ENCODE data around the gene POLR3A. TPM values are rescaled to one million over a fixed set of nuclear protein-coding genes. Genes with fewer than 3 reads are reported as not detected.
"Not testable (repeated sequence)": the region's sequence is repeated elsewhere in the genome, so short reads cannot be mapped to it uniquely, and the experiment has no call there.

POLR3A gene
- total RNA-seq, 6 donors from 2014 or later: 10.5 to 18.9 (median 11.0) TPM

DNA sequence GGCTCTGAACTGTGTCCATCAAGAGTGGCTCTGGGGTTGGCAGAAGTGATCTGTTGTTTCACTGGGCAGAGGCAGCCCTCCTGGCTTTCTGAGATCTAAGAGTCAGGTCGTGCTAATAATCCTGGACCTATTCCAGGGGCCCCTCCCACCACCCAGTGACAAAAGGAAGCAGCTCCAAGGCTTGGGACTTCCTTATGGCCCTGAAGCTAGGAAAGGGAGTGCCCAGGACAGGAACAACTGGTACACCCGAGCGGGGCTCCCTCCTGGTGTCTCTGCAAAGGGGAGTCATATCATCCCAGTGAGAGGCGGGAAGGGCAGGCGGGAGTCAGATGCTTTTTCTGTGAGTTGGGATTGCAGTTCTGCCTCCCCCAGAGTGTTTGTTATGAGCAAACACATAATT, 36.7 kb upstream of the POLR3A start:
- ATAC-seq (ENCODE audit: low FRiP score in 2 of 2) (no peak), DNase-seq (no peak)

DNA sequence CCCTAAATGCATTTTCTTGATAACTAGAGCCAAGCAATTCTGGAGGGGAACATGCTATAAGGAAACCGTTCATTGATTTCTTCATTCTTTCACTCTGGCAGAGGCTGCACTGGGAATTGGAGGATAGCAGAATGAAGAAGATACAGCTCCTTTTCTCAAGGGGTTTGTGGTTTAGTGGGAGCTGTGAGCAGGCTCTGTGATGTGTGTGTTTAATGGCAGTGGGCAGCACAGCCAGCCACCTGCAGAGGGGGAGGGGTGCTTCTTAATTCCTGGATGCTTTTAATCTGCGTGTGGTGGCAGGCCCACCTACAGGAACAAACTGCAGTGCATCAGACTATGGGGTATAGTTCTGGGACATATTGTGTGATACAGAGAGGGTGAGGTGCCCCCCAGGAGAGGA, 36.3 kb upstream of the POLR3A start:
- DNase-seq (no peak), ATAC-seq (ENCODE audit: low FRiP score in 2 of 2) (no peak)
- no peaks in the 10 kb centered on the region for H3K36me3 ChIP-seq
- H3K27me3 ChIP-seq: no peaks in the 10 kb centered on the region
- no peak overlapping the region for H3K27ac ChIP-seq
- 83 to 93% methylated on average over 2 of the region's 2 CpGs for WGBS, 2 donors
- H3K4me3 ChIP-seq: no peak overlapping the region
- no peaks in the 10 kb centered on the region for H3K9me3 ChIP-seq
- no peaks in the 10 kb centered on the region for H3K4me1 ChIP-seq
- no peak for TF ChIP-seq POLR2A (IDR thresholded peaks at IDR 0.05)
- TF ChIP-seq POLR2AphosphoS5 (IDR thresholded peaks at IDR 0.05): no peak
- no peak for TF ChIP-seq EP300 (IDR thresholded peaks at IDR 0.05)
- TF ChIP-seq CTCF (IDR thresholded peaks at IDR 0.05): no peak

More for the DNA sequence above, 36.7 kb upstream of the POLR3A start:
- Histone ChIP-seq H3K9me3 (no peaks in the 10 kb centered on the region), H3K36me3 (no peaks in the 10 kb centered on the region), H3K4me1 (no peaks in the 10 kb centered on the region), H3K27ac (no peak overlapping the region), H3K27me3 (no peaks in the 10 kb centered on the region), H3K4me3 (no peak overlapping the region)
- TF ChIP-seq EP300 (IDR thresholded peaks at IDR 0.05): no peak
- no peak for TF ChIP-seq POLR2AphosphoS5 (IDR thresholded peaks at IDR 0.05)
- TF ChIP-seq POLR2A (IDR thresholded peaks at IDR 0.05): no peak
- no peak for TF ChIP-seq CTCF (IDR thresholded peaks at IDR 0.05)
- WGBS, 2 donors: 48 to 67% methylated on average over 4 to 5 of the region's 5 CpGs

DNA sequence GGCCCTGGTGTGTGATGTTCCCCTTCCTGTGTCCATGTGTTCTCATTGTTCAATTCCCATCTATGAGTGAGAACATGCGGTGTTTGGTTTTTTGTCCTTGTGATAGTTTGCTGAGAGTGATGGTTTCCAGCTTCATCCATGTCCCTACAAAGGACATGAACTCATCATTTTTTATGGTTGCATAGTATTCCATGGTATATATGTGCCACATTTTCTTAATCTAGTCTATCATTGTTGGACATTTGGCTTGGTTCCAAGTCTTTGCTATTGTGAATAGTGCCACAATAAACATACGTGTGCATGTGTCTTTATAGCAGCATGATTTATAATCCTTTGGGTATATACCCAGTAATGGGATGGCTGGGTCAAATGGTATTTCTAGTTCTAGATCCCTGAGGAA, 35.6 kb upstream of the POLR3A start:
- H3K4me1 ChIP-seq; DNase-seq; ATAC-seq (ENCODE audit: low FRiP score in 2 of 2); H3K27ac ChIP-seq; H3K4me3 ChIP-seq; H3K9me3 ChIP-seq; H3K36me3 ChIP-seq; H3K27me3 ChIP-seq: not testable (repeated sequence)
- WGBS, 2 donors: 100% methylated on average over 1 of the region's 2 CpGs; no CpG with 5 or more reads in 1 of the 2 donors

- DNase-seq: no peak
- no peak for ATAC-seq (ENCODE audit: low FRiP score in 2 of 2)
- no peak for TF ChIP-seq POLR2A (IDR thresholded peaks at IDR 0.05)
- no peak for TF ChIP-seq POLR2AphosphoS5 (IDR thresholded peaks at IDR 0.05)
- TF ChIP-seq CTCF (IDR thresholded peaks at IDR 0.05): no peak
- no peak for TF ChIP-seq EP300 (IDR thresholded peaks at IDR 0.05)
- H3K27ac ChIP-seq: no peak overlapping the region
- 61 to 70% methylated on average over 2 of the region's 2 CpGs for WGBS, 2 donors
- H3K4me3 ChIP-seq: no peak overlapping the region
- no peaks in the 10 kb centered on the region for H3K27me3 ChIP-seq
- no peaks in the 10 kb centered on the region for H3K36me3 ChIP-seq
- H3K9me3 ChIP-seq: no peaks in the 10 kb centered on the region
- no peaks in the 10 kb centered on the region for H3K4me1 ChIP-seq
Measured at GRCh38 chr10:78063236-78063635, 33.9 kb upstream of the POLR3A start.

DNA sequence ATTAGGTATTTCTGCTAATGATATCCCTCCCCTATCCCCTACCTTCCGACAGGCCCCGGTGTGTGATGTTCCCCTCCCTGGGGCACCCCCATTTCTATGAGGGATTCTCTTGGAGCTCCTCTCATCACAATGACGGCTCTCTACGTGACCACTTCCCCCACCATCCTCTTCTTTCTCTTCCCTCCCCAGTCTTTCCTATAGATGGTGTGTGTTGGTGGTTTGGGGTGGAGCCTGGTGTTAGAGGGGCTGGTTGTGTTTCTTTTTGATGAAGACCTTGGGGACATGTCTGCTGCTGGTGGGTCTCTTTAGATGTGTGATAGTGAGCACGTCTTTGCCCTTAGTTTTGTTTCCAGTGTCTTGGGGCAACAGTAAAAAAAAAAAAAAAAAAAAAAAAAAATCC, 33.0 kb upstream of the POLR3A start:
- no peak overlapping the region for H3K4me3 ChIP-seq
- no peak overlapping the region for H3K27ac ChIP-seq
- 64 to 77% methylated on average over 5 of the region's 5 CpGs for WGBS, 2 donors
- DNase-seq: no peak
- H3K9me3 ChIP-seq: no peaks in the 10 kb centered on the region
- TF ChIP-seq POLR2A (IDR thresholded peaks at IDR 0.05) (no peak), POLR2AphosphoS5 (IDR thresholded peaks at IDR 0.05) (no peak), EP300 (IDR thresholded peaks at IDR 0.05) (no peak)
- no peaks in the 10 kb centered on the region for H3K4me1 ChIP-seq
- no peaks in the 10 kb centered on the region for H3K36me3 ChIP-seq
- H3K27me3 ChIP-seq: no peaks in the 10 kb centered on the region
- no peak for ATAC-seq (ENCODE audit: low FRiP score in 2 of 2)

GRCh38 chr10:78059906-78060702, 30.8 kb upstream of the POLR3A start:
- no peaks in the 10 kb centered on the region for H3K36me3 ChIP-seq
- 84 to 86% methylated on average over 12 of the region's 12 CpGs for WGBS, 2 donors
- DNase-seq: no peak

More at GRCh38 chr10:78059906-78060702, 30.8 kb upstream of the POLR3A start:
- H3K27me3 ChIP-seq: no peaks in the 10 kb centered on the region
- no peak overlapping the region for H3K27ac ChIP-seq
- TF ChIP-seq POLR2A (IDR thresholded peaks at IDR 0.05): no peak
- TF ChIP-seq EP300 (IDR thresholded peaks at IDR 0.05): no peak
- no peak for TF ChIP-seq POLR2AphosphoS5 (IDR thresholded peaks at IDR 0.05)
- no peak for TF ChIP-seq CTCF (IDR thresholded peaks at IDR 0.05)
- no peaks in the 10 kb centered on the region for H3K9me3 ChIP-seq
- H3K4me1 ChIP-seq: no peaks in the 10 kb centered on the region
- ATAC-seq (ENCODE audit: low FRiP score in 2 of 2): no peak
- no peak overlapping the region for H3K4me3 ChIP-seq

Measured in upper lobe of left lung (tissue), 6 donors.